Measurements from ENCODE around the gene CLPTM1. TPM values are rescaled to one million over a fixed set of nuclear protein-coding genes. Genes with fewer than 3 reads are reported as not detected.
A peak's percentile ranks its signal among the peaks of the same experiment; 100 is the strongest.
"Not testable (repeated sequence)": the region's sequence is repeated elsewhere in the genome, so short reads cannot be mapped to it uniquely, and the experiment has no call there.

CLPTM1 gene
- total RNA-seq, 1 experiment from 2014 or later, result 24.3 TPM

GRCh38 chr19:44993926-44994537 is 38.9 kb downstream of the CLPTM1 start:
- no peak for DNase-seq (ENCODE audit: low read depth)
- in situ Hi-C loops (cut with HindIII; ENCODE audit: low pct_unique_long_range_greater_than_20kb, low sequenced_read_pairs), result no loop called here

GRCh38 chr19:44998025-44998424 is 42.8 kb downstream of the CLPTM1 start:
- DNase-seq (ENCODE audit: low read depth), result no peak
- in situ Hi-C loops (cut with HindIII; ENCODE audit: low pct_unique_long_range_greater_than_20kb, low sequenced_read_pairs), result no loop called here

GRCh38 chr19:44999131-44999925 is 44.1 kb downstream of the CLPTM1 start:
- DNase-seq (ENCODE audit: low read depth); in situ Hi-C loops (cut with HindIII; ENCODE audit: low pct_unique_long_range_greater_than_20kb, low sequenced_read_pairs): not testable (repeated sequence)

GRCh38 chr19:45000665-45001064 is 45.5 kb downstream of the CLPTM1 start:
- in situ Hi-C loops (cut with HindIII; ENCODE audit: low pct_unique_long_range_greater_than_20kb, low sequenced_read_pairs), result not testable (repeated sequence)

GRCh38 chr19:45001087-45001739 is 46.0 kb downstream of the CLPTM1 start, which contains the start of gene RELB:
Gene RELB (plus strand): TSS chr19:45001464. CDS start chr19:45001580, 116 bp downstream.
- DNase-seq (ENCODE audit: low read depth), result peak; percentile 88
- in situ Hi-C loops (cut with HindIII; ENCODE audit: low pct_unique_long_range_greater_than_20kb, low sequenced_read_pairs), result no loop called here

More at GRCh38 chr19:45000665-45001064, 45.5 kb downstream of the CLPTM1 start:
- DNase-seq (ENCODE audit: low read depth), result not testable (repeated sequence)

GRCh38 chr19:45003485-45003884 is 48.3 kb downstream of the CLPTM1 start:
- in situ Hi-C loops (cut with HindIII; ENCODE audit: low pct_unique_long_range_greater_than_20kb, low sequenced_read_pairs), result no loop called here

GRCh38 chr19:45005787-45006186 is 50.6 kb downstream of the CLPTM1 start:
- DNase-seq (ENCODE audit: low read depth), result no peak
- in situ Hi-C loops (cut with HindIII; ENCODE audit: low pct_unique_long_range_greater_than_20kb, low sequenced_read_pairs), result no loop called here

More at GRCh38 chr19:45003485-45003884, 48.3 kb downstream of the CLPTM1 start:
- DNase-seq (ENCODE audit: low read depth), result no peak

- in situ Hi-C loops (cut with HindIII; ENCODE audit: low pct_unique_long_range_greater_than_20kb, low sequenced_read_pairs), result no loop called here
- no peak for DNase-seq (ENCODE audit: low read depth)
Observed at GRCh38 chr19:45008552-45008951, 53.4 kb downstream of the CLPTM1 start.

- no peak for DNase-seq (ENCODE audit: low read depth)
- in situ Hi-C loops (cut with HindIII; ENCODE audit: low pct_unique_long_range_greater_than_20kb, low sequenced_read_pairs), result no loop called here
Observed at GRCh38 chr19:45009625-45010255, 54.6 kb downstream of the CLPTM1 start.

GRCh38 chr19:45010306-45010705 is 55.1 kb downstream of the CLPTM1 start:
- DNase-seq (ENCODE audit: low read depth), result no peak
- in situ Hi-C loops (cut with HindIII; ENCODE audit: low pct_unique_long_range_greater_than_20kb, low sequenced_read_pairs), result no loop called here

- in situ Hi-C loops (cut with HindIII; ENCODE audit: low pct_unique_long_range_greater_than_20kb, low sequenced_read_pairs), result no loop called here
- no peak for DNase-seq (ENCODE audit: low read depth)
Observed at GRCh38 chr19:45011959-45012358, 56.8 kb downstream of the CLPTM1 start.

- DNase-seq (ENCODE audit: low read depth), result peak; percentile 57
- in situ Hi-C loops (cut with HindIII; ENCODE audit: low pct_unique_long_range_greater_than_20kb, low sequenced_read_pairs), result no loop called here
Observed at GRCh38 chr19:45016388-45017314, 61.5 kb downstream of the CLPTM1 start.

GRCh38 chr19:45019187-45019586 is 64.0 kb downstream of the CLPTM1 start:
- no peak for DNase-seq (ENCODE audit: low read depth)
- in situ Hi-C loops (cut with HindIII; ENCODE audit: low pct_unique_long_range_greater_than_20kb, low sequenced_read_pairs), result no loop called here

GRCh38 chr19:45020071-45020470 is 64.9 kb downstream of the CLPTM1 start:
- in situ Hi-C loops (cut with HindIII; ENCODE audit: low pct_unique_long_range_greater_than_20kb, low sequenced_read_pairs), result no loop called here
- DNase-seq (ENCODE audit: low read depth), result no peak

GRCh38 chr19:45021971-45022370 is 66.8 kb downstream of the CLPTM1 start:
- in situ Hi-C loops (cut with HindIII; ENCODE audit: low pct_unique_long_range_greater_than_20kb, low sequenced_read_pairs), result no loop called here
- DNase-seq (ENCODE audit: low read depth), result no peak

- DNase-seq (ENCODE audit: low read depth), result no peak
- in situ Hi-C loops (cut with HindIII; ENCODE audit: low pct_unique_long_range_greater_than_20kb, low sequenced_read_pairs), result no loop called here
Observed at GRCh38 chr19:45023048-45023447, 67.9 kb downstream of the CLPTM1 start.

- in situ Hi-C loops (cut with HindIII; ENCODE audit: low pct_unique_long_range_greater_than_20kb, low sequenced_read_pairs), result no loop called here
- DNase-seq (ENCODE audit: low read depth), result no peak
Observed at GRCh38 chr19:45025264-45025663, 70.1 kb downstream of the CLPTM1 start.

- in situ Hi-C loops (cut with HindIII; ENCODE audit: low pct_unique_long_range_greater_than_20kb, low sequenced_read_pairs), result no loop called here
- no peak for DNase-seq (ENCODE audit: low read depth)
Observed at GRCh38 chr19:45027371-45027770, 72.2 kb downstream of the CLPTM1 start.
